ENCODE measurements around the gene ATXN3L. TPM values are rescaled to one million over a fixed set of nuclear protein-coding genes. Genes with fewer than 3 reads are reported as not detected.

The ATXN3L gene
- total RNA-seq, 1 experiment from 2014 or later, result not detected

DNA sequence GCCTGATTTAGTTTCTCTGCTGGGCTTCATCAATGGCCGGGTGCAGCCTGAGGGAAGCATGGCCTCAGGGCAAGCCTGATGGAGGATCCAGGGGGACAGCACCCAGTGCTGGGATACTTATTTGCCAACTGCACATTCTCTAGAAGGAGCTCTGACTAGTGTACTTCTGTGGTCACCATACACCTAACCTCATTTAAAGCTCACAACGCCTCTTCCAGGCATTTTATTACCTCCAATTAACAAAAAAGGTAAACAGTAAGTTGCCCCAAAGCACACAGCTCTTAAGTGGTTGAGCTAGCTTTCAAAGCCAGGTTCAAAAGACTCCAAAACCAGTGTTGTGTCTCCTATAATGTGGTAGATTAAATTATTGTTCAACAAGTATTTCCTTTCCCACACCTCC is 26.8 kb upstream of the ATXN3L start:
- no TSS peak for BruUV-seq (replicated peaks)
- TF ChIP-seq, protein P1, sequence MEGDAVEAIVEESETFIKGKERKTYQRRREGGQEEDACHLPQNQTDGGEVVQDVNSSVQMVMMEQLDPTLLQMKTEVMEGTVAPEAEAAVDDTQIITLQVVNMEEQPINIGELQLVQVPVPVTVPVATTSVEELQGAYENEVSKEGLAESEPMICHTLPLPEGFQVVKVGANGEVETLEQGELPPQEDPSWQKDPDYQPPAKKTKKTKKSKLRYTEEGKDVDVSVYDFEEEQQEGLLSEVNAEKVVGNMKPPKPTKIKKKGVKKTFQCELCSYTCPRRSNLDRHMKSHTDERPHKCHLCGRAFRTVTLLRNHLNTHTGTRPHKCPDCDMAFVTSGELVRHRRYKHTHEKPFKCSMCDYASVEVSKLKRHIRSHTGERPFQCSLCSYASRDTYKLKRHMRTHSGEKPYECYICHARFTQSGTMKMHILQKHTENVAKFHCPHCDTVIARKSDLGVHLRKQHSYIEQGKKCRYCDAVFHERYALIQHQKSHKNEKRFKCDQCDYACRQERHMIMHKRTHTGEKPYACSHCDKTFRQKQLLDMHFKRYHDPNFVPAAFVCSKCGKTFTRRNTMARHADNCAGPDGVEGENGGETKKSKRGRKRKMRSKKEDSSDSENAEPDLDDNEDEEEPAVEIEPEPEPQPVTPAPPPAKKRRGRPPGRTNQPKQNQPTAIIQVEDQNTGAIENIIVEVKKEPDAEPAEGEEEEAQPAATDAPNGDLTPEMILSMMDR (IDR thresholded peaks at IDR 0.05; ENCODE audit: unreplicated experiment), result no peak
- intact Hi-C loops (cut with micrococcal nuclease; ENCODE audit: unreplicated experiment), result no loop called here
- Mint-ChIP-seq H3K36me3 (ENCODE audit: insufficient read depth, unreplicated experiment) (no peaks in the 10 kb centered on the region), H3K27ac (ENCODE audit: unreplicated experiment) (no peak overlapping the region), H3K27me3 (ENCODE audit: unreplicated experiment) (no peaks in the 10 kb centered on the region), H3K4me3 (ENCODE audit: low read depth, unreplicated experiment) (no peak overlapping the region), H3K9me3 (ENCODE audit: low read depth, unreplicated experiment) (peaks cover 2% of the 10 kb centered on the region), H3K4me1 (ENCODE audit: low read depth, unreplicated experiment) (peaks cover 7% of the 10 kb centered on the region)
- no peak for DNase-seq
- CTCF ChIA-PET, result no interaction called here

DNA sequence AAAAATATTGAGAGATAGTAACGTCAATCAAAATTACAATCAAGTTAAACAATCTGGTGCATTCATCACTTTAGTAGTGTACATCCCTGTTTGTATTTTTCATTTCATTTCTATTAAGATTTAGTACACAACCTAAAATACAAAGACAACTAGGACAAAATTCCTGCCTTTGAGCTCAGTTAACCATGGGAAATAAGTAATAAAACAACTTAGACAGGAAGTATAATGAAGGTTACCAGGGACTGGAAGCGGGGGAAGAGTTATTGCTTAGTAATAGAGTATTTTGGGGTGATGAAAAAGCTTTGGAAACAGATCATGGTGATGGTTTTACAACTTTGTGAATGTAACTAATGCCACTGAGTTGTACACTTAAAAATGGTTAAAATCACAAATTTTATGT is 25.6 kb upstream of the ATXN3L start:
- Mint-ChIP-seq H3K36me3 (ENCODE audit: insufficient read depth, unreplicated experiment) (no peaks in the 10 kb centered on the region), H3K4me1 (ENCODE audit: low read depth, unreplicated experiment) (peaks cover 7% of the 10 kb centered on the region), H3K4me3 (ENCODE audit: low read depth, unreplicated experiment) (no peak overlapping the region), H3K9me3 (ENCODE audit: low read depth, unreplicated experiment) (peaks cover 2% of the 10 kb centered on the region), H3K27me3 (ENCODE audit: unreplicated experiment) (no peaks in the 10 kb centered on the region), H3K27ac (ENCODE audit: unreplicated experiment) (no peak overlapping the region)
- BruUV-seq (replicated peaks), result no TSS peak
- CTCF ChIA-PET, result no interaction called here
- TF ChIP-seq, protein P1 (IDR thresholded peaks at IDR 0.05; ENCODE audit: unreplicated experiment), result no peak
- intact Hi-C loops (cut with micrococcal nuclease; ENCODE audit: unreplicated experiment), result no loop called here
- DNase-seq, result no peak

DNA sequence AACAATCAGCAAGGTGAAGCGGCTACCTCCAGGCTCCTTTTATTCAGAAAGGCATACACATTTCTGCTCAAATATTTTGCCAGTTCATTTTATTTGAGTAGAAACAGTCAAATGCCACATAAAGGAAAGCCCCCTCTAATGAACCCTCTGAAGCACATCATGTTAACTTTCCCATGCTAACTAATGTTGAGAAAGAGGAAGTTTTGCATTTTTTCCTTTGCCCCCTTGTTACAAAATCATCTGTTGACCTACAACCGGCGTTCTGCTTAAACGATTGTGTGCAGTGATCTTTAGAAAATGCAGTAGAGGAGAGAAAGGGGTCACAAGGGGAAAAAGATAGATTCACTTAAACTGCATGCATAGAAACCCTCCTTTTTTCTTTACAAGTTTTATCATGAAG is 25.2 kb upstream of the ATXN3L start:
- Mint-ChIP-seq H3K9me3 (ENCODE audit: low read depth, unreplicated experiment) (peaks cover 2% of the 10 kb centered on the region), H3K27ac (ENCODE audit: unreplicated experiment) (no peak overlapping the region), H3K4me3 (ENCODE audit: low read depth, unreplicated experiment) (no peak overlapping the region), H3K27me3 (ENCODE audit: unreplicated experiment) (no peaks in the 10 kb centered on the region), H3K4me1 (ENCODE audit: low read depth, unreplicated experiment) (peaks cover 7% of the 10 kb centered on the region), H3K36me3 (ENCODE audit: insufficient read depth, unreplicated experiment) (no peaks in the 10 kb centered on the region)
- TF ChIP-seq, protein P1 (IDR thresholded peaks at IDR 0.05; ENCODE audit: unreplicated experiment), result no peak
- no TSS peak for BruUV-seq (replicated peaks)
- CTCF ChIA-PET, result no interaction called here
- no peak for DNase-seq
- intact Hi-C loops (cut with micrococcal nuclease; ENCODE audit: unreplicated experiment), result no loop called here

DNA sequence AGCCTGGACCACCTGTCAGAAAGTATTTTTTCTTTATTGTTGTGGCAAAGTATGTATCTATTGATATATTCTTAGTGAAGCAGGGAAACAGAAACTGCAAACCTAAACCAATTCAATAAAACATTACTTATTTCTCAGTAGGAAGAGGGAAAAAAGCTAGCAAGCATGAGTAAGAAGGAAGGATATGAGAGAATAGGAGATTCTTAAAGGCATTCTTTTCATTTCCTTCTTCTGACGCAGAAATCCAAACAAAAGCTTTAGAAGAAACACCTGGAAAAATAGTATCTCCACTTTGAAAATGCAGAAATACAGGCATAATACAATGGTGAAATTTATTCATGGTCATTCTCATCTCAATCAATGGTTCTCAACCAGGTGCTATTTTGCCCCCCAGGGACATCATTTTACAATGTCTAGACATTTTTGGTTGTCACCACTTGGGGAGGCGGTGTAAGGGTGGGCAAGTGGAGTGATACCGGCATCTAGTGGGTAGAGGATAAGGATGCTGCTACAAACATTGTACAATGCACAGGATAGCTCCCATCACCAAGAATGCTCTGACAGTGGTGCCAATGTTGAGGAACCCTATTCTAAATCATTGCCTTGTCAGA is 21.7 kb upstream of the ATXN3L start:
- H3K36me3 Mint-ChIP-seq (ENCODE audit: insufficient read depth, unreplicated experiment), result no peaks in the 10 kb centered on the region
- H3K27ac Mint-ChIP-seq (ENCODE audit: unreplicated experiment), result peak overlapping the region; percentile 23
- TF ChIP-seq, protein P1 (IDR thresholded peaks at IDR 0.05; ENCODE audit: unreplicated experiment), result no peak
- peaks cover 7% of the 10 kb centered on the region for H3K4me1 Mint-ChIP-seq (ENCODE audit: low read depth, unreplicated experiment)
- no TSS peak for BruUV-seq (replicated peaks)
- intact Hi-C loops (cut with micrococcal nuclease; ENCODE audit: unreplicated experiment), result no loop called here
- DNase-seq, result no peak
- CTCF ChIA-PET, result interaction anchor here (0.7 kb wide), 1 partner anchor 118 kb away, joined by 3 read pairs; no protein-coding TSS in a partner anchor
- H3K4me3 Mint-ChIP-seq (ENCODE audit: low read depth, unreplicated experiment), result no peak overlapping the region
- no peaks in the 10 kb centered on the region for H3K27me3 Mint-ChIP-seq (ENCODE audit: unreplicated experiment)
- no peaks in the 10 kb centered on the region for H3K9me3 Mint-ChIP-seq (ENCODE audit: low read depth, unreplicated experiment)

All from Calu3 (cell line).